ENCODE measurements around the gene ODF2.
"Not testable (repeated sequence)": the region's sequence is repeated elsewhere in the genome, so short reads cannot be mapped to it uniquely, and the experiment has no call there.

Gene ODF2

DNA sequence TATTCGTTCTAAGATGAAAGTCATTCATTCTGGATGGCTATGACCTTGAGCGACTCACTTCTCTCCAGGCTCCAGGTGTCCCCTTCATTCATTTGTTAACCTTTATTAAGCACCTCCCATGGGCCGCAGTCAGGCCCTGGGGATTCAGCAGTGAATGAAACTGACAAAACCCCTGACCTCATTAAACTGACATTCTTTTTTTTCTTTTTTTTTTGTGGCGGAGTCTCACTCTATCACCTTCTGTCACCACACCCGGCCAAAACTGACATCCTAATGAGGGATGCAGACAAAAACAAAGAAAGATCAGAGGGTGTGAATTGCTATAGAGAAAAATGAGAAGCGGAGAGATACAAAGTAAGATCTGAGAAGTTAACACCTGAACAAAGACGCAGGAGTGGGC, 16.5 kb upstream of the ODF2 start:
- H3K27ac Mint-ChIP-seq, result peak overlapping the region; percentile 2
- no peak overlapping the region for H3K4me3 Mint-ChIP-seq
- no peaks in the 10 kb centered on the region for H3K4me1 Mint-ChIP-seq
- H3K9me3 Mint-ChIP-seq, result no peaks in the 10 kb centered on the region
- H3K36me3 Mint-ChIP-seq (ENCODE audit: low read depth), result no peaks in the 10 kb centered on the region
- H3K27me3 Mint-ChIP-seq, result no peaks in the 10 kb centered on the region
- ATAC-seq (no peak), DNase-seq (no peak)

DNA sequence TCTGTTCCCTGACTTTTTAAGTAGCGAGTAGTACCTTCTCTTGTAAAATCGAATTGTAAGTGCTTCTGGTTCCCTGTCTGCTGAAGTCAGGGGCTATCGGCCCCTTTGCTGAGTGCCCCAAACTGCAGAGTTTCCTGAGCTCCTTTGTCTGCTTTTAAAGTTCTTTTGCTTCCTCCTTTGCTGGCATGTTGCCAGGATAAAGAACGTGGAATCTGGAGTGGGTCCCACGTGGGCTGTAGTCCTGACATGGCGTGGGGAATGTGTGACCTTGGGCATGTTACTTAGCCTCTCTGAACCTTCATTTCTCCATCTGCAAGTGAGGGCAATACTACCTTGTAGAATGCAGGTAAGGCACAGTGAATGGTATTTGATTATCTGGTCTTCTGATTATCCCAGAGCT, 13.7 kb upstream of the ODF2 start:
- Mint-ChIP-seq H3K36me3 (ENCODE audit: low read depth) (no peaks in the 10 kb centered on the region), H3K27me3 (no peaks in the 10 kb centered on the region), H3K27ac (no peak overlapping the region), H3K9me3 (no peaks in the 10 kb centered on the region), H3K4me1 (no peaks in the 10 kb centered on the region), H3K4me3 (no peak overlapping the region)
- DNase-seq (no peak), ATAC-seq (no peak)

DNA sequence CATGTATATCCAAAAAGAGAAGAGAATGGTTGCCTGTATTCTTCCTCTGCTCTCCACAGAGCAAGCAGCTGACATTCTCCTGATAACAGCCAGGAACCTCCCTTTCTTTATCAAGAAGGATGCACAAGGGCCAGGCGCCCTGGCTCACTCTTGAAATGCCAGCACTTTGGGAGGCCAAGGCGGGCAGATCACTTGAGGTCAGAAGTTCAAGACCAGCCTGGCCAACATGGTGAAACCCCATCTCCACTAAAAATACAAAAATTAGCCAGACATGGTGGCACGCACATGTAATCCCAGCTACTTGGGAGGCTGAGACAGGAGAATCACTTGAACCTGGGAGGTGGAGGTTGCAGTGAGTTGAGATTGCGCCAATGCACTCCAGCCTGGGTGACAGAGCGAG, 9.3 kb upstream of the ODF2 start:
- not testable (repeated sequence) for H3K4me3 Mint-ChIP-seq; H3K4me1 Mint-ChIP-seq; H3K36me3 Mint-ChIP-seq (ENCODE audit: low read depth); H3K9me3 Mint-ChIP-seq; H3K27ac Mint-ChIP-seq; H3K27me3 Mint-ChIP-seq; ATAC-seq; DNase-seq

DNA sequence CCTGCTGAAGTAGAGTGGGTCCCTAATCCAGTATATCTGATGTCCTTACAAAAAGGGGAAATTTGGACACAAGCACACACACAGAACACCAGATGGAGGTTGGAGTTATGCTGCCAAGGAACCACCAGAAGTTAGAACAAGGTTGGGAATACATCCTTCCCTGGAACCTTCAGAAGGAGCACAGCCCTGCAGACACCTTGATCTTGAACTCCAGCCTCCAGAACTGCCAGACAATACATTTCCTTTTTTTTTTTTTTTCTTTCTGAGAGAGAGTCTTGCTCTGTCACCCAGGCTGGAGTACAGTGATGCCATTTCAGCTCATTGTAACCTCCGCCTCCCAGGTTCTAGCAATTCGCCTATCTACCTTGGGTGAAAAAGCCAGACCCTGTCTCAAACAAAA, 7.1 kb upstream of the ODF2 start:
- Mint-ChIP-seq H3K4me3 (no peak overlapping the region), H3K27me3 (no peaks in the 10 kb centered on the region), H3K9me3 (no peaks in the 10 kb centered on the region), H3K4me1 (no peaks in the 10 kb centered on the region), H3K27ac (no peak overlapping the region), H3K36me3 (ENCODE audit: low read depth) (no peaks in the 10 kb centered on the region)
- ATAC-seq, result no peak
- DNase-seq, result no peak

DNA sequence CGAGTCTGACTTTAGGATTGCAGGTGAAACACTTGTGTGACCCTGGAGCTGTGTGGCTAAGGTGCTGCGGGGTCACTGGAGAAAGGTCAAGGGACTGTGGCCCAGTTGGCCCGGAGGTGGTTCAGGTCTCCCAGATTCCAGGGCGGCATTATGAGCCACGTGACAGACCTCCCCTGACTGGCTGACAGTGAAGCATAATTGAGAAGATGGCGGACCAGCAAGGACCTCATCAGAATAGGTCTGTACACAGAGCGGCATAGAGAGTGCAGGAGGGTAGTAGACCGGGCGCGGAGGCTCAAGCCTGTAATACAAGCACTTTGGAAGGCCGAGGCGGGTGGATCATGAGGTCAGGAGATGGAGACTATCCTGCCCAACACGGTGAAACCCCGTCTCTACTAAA, 815 bp upstream of the ODF2 start:
- Mint-ChIP-seq H3K9me3 (no peaks in the 10 kb centered on the region), H3K36me3 (ENCODE audit: low read depth) (peaks cover 9% of the 10 kb centered on the region), H3K4me3 (peak overlapping the region; percentile 58), H3K4me1 (peaks cover 15% of the 10 kb centered on the region), H3K27ac (peak overlapping the region; percentile 59), H3K27me3 (no peaks in the 10 kb centered on the region)
- ATAC-seq (no peak), DNase-seq (no peak)

DNA sequence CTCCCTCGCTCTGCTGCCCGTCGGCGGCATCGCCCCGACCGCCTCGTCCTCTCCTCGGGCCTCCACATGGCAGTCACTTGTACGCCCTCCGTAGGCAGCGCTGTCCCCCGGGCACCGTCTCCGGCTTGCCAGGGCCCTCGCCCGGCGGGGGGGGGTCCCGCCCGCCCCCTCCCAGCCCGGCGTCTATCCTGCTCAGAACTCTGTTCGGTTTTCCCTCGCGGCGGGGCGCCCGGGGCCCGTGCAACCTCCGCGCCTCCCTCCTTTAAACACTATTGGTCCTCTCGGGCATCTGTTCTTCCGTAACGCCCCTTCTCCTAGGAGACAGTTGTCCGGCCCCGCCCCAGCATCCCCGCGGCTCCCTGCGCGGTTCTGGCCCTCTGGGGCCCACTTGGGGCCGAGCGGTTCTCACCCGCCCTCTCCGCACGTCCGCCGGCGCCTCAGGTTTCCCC, 831 bp downstream of the ODF2 start:
- Mint-ChIP-seq H3K4me1 (peaks cover 15% of the 10 kb centered on the region), H3K4me3 (peak overlapping the region; percentile 87), H3K36me3 (ENCODE audit: low read depth) (peaks cover 22% of the 10 kb centered on the region), H3K27ac (peak overlapping the region; percentile 91), H3K27me3 (no peaks in the 10 kb centered on the region), H3K9me3 (no peaks in the 10 kb centered on the region)
- DNase-seq, result peak; percentile 75
- ATAC-seq, result peak; percentile 70

DNA sequence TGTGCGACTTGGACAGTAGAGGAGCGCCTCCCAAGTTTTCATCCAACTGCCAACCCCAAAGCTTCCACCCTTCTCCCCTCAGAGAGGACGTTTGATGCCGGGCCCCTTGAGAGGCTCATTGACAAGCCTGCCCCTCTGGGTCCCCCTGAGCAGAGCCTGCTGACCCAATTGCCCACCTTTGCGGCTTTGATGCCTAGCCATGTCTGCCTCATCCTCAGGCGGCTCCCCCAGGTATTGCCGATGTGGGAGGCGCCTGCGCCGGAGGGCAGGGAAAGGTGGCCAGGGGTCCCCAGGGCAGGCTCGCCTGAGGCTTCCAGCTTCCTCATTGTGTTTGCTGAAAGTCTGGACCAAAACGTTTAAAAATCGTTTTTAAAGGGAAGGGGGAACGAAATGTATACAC, 1.4 kb downstream of the ODF2 start:
- Mint-ChIP-seq H3K36me3 (ENCODE audit: low read depth) (peaks cover 28% of the 10 kb centered on the region), H3K27me3 (no peaks in the 10 kb centered on the region), H3K4me1 (peaks cover 15% of the 10 kb centered on the region), H3K9me3 (no peaks in the 10 kb centered on the region), H3K4me3 (peak overlapping the region; percentile 87), H3K27ac (no peak overlapping the region)
- DNase-seq, result no peak
- no peak for ATAC-seq

DNA sequence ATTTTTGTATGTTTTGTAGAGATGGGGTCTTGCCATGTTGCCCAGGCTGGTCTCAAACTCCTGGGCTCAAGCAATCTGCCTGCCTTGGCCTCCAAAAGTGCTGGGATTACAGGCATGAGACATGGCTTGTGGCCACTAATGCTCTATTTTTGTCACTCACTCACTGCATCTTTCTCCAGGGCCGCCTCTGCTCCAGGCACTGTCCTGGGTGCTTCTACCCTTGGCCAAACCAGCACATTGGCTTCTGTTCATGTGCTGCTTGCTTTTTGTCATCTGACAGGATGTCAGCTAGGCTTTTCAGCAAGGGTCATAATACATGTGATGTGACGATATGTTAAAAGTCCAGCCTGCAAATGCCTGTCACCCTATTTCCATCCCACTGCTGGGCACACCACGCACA, 3.2 kb downstream of the ODF2 start:
- peaks cover 40% of the 10 kb centered on the region for H3K36me3 Mint-ChIP-seq (ENCODE audit: low read depth)
- H3K4me1 Mint-ChIP-seq, result peaks cover 15% of the 10 kb centered on the region
- H3K9me3 Mint-ChIP-seq, result no peaks in the 10 kb centered on the region
- H3K27ac Mint-ChIP-seq, result no peak overlapping the region
- ATAC-seq (no peak), DNase-seq (no peak)
- no peaks in the 10 kb centered on the region for H3K27me3 Mint-ChIP-seq
- H3K4me3 Mint-ChIP-seq, result peak overlapping the region; percentile 12

DNA sequence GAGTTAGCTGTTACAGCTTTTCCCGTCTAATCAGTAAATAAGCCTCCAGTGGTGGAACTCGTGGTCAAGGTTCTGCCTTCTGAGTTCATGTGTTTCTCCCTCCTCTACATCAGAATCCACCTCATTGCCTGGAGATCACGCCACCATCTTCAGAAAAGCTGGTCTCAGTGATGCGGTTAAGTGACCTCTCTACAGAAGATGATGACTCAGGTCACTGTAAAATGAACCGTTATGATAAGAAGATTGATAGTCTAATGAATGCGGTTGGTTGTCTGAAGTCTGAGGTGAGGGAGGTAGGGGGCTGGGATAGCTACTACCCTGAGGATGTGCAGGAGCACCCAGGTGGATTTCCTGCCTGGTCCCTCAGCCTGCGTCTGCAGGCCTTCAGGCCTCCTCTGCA, 13.3 kb downstream of the ODF2 start:
- DNase-seq (no peak), ATAC-seq (no peak)
- peaks cover 2% of the 10 kb centered on the region for H3K4me1 Mint-ChIP-seq
- peaks cover 35% of the 10 kb centered on the region for H3K36me3 Mint-ChIP-seq (ENCODE audit: low read depth)
- H3K27me3 Mint-ChIP-seq, result no peaks in the 10 kb centered on the region
- no peaks in the 10 kb centered on the region for H3K9me3 Mint-ChIP-seq
- H3K27ac Mint-ChIP-seq, result no peak overlapping the region
- no peak overlapping the region for H3K4me3 Mint-ChIP-seq

DNA sequence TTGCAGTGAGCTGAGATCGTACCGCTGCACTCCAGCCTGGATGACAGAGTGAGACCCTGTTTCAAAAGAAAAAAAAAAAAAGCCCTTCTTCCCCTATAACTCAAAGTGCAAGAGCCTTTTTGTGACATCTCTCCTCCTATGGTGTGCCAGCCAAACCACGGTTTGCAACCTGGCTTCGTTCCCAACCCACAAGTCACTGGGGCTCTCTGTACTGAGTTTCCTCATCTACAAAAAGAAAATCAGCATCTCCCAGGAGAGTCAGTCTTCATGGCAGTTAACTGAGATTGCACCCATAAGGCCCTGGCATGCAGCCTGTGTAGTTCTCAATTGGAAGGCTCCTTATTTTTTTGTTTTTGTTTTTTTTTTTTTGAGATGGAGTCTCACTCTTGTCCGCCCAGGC, 14.8 kb downstream of the ODF2 start:
- no peak for DNase-seq
- H3K9me3 Mint-ChIP-seq, result no peaks in the 10 kb centered on the region
- peaks cover 41% of the 10 kb centered on the region for H3K36me3 Mint-ChIP-seq (ENCODE audit: low read depth)

DNA sequence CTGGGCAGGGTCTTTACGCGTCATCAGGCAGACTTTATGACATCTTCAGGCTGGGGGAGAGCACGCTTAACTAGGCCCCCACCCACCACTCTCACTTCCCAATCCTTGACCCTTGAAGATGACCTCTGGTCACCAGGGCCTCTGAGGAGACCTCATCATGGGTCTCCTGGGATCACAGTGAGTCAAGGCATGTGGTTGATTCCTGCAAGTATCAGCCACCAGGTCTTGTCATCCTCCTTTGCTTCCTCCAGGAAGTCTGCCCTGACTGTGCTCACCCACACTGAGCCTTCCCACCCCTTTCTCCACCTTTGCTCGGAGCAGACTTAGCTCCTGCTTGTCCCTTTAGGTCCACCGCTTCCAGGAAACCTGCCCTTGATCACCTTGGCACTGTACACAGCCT, 17.3 kb downstream of the ODF2 start:
- no peak overlapping the region for H3K27ac Mint-ChIP-seq
- no peak for ATAC-seq
- H3K9me3 Mint-ChIP-seq, result no peaks in the 10 kb centered on the region

More for the DNA sequence above, 14.8 kb downstream of the ODF2 start:
- Mint-ChIP-seq H3K4me3 (no peak overlapping the region), H3K4me1 (peaks cover 2% of the 10 kb centered on the region), H3K27ac (no peak overlapping the region), H3K27me3 (no peaks in the 10 kb centered on the region)
- peak; percentile 31 for ATAC-seq

DNA sequence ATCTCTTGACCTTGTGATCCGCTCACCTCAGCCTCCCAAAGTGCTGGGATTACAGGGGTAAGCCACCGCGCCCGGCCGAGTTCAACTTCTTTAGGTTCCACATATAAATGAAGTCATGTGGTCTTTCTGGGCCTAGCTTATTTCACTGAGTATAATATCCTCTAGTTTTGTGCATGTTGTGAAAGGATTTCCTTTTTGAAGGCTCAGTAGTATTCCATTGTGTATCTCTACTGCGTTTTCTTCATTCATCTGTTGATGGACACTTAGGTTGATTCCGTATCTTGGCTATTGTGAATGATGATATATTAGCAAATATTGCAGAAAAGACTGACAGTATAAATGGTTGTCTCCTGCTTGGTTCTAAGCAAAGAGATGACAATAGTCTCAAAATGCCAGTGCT, 20.1 kb downstream of the ODF2 start:
- H3K9me3 Mint-ChIP-seq, result no peaks in the 10 kb centered on the region
- no peaks in the 10 kb centered on the region for H3K4me1 Mint-ChIP-seq
- H3K36me3 Mint-ChIP-seq (ENCODE audit: low read depth), result peaks cover 40% of the 10 kb centered on the region
- H3K27me3 Mint-ChIP-seq, result no peaks in the 10 kb centered on the region
- no peak overlapping the region for H3K4me3 Mint-ChIP-seq
- H3K27ac Mint-ChIP-seq, result no peak overlapping the region
- DNase-seq (no peak), ATAC-seq (no peak)

More for the DNA sequence above, 17.3 kb downstream of the ODF2 start:
- Mint-ChIP-seq H3K36me3 (ENCODE audit: low read depth) (peaks cover 38% of the 10 kb centered on the region), H3K4me1 (peaks cover 2% of the 10 kb centered on the region), H3K27me3 (no peaks in the 10 kb centered on the region), H3K4me3 (no peak overlapping the region)
- no peak for DNase-seq

DNA sequence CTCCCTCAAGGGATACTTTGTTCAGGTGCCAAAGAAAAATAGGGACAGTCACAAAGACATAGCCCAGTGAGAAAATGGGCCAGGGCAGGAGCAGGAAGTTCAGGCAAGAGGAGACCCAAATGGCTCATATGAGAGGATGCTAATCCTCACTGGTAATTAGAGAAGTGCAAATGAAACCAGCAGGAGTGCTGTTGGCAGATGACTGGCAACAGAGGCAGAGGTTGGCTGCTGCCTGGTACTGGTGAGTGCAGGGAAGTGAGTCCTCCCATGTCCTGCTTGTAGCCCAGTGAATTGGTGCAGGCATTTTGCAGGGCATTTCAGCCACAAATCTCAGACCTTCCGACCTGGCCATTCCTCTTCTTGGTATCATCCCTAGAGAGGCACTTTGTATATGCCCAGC, 23.5 kb downstream of the ODF2 start:
- Mint-ChIP-seq H3K27me3 (no peaks in the 10 kb centered on the region), H3K9me3 (no peaks in the 10 kb centered on the region), H3K4me3 (no peak overlapping the region), H3K27ac (no peak overlapping the region), H3K4me1 (no peaks in the 10 kb centered on the region), H3K36me3 (ENCODE audit: low read depth) (peaks cover 38% of the 10 kb centered on the region)
- ATAC-seq, result no peak
- DNase-seq, result no peak

DNA sequence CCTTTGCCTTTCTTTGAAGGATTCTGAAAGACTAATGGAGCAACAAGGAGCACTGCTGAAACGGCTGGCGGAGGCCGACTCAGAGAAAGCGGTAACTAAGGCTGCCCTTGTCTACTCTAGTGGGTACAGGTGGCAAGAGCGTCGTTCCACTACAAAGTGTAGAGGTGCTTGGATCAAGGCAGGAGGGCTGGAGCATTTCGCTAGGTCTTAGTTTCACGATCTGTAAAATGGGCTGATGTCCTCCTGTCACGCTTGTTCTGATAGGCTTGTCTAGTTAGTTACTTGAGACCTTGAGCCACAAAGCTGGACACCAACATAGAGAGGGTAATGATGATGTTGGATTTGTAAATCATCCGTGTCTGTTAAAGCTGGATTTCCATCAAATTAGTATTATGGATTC, 25.8 kb downstream of the ODF2 start:
- no peak for ATAC-seq
- no peak overlapping the region for H3K27ac Mint-ChIP-seq
- H3K4me3 Mint-ChIP-seq, result no peak overlapping the region
- peaks cover 42% of the 10 kb centered on the region for H3K36me3 Mint-ChIP-seq (ENCODE audit: low read depth)
- no peaks in the 10 kb centered on the region for H3K9me3 Mint-ChIP-seq
- no peak for DNase-seq
- no peaks in the 10 kb centered on the region for H3K4me1 Mint-ChIP-seq
- H3K27me3 Mint-ChIP-seq, result no peaks in the 10 kb centered on the region

DNA sequence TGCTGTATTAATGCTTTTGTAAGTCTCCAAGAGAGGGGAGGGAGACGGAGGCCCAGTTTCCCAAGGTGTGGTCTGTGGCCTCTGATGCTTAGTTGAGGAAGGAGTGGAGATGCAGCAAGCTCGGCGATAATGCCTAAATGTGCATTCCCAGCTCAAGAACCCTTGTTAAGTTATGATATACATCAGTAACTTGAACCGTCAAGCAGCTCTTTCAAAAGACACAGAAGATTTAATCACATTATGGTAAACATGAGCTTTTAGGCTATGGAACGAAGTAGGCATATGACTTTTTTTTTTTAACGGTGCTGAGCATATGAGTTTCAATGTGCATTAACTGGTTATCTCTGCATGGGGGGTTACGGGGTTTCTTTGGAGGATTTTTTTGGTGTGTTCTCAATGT, 26.4 kb downstream of the ODF2 start:
- Mint-ChIP-seq H3K36me3 (ENCODE audit: low read depth) (peaks cover 47% of the 10 kb centered on the region), H3K27ac (no peak overlapping the region), H3K9me3 (no peaks in the 10 kb centered on the region), H3K27me3 (no peaks in the 10 kb centered on the region), H3K4me1 (no peaks in the 10 kb centered on the region), H3K4me3 (no peak overlapping the region)
- DNase-seq (no peak), ATAC-seq (no peak)

DNA sequence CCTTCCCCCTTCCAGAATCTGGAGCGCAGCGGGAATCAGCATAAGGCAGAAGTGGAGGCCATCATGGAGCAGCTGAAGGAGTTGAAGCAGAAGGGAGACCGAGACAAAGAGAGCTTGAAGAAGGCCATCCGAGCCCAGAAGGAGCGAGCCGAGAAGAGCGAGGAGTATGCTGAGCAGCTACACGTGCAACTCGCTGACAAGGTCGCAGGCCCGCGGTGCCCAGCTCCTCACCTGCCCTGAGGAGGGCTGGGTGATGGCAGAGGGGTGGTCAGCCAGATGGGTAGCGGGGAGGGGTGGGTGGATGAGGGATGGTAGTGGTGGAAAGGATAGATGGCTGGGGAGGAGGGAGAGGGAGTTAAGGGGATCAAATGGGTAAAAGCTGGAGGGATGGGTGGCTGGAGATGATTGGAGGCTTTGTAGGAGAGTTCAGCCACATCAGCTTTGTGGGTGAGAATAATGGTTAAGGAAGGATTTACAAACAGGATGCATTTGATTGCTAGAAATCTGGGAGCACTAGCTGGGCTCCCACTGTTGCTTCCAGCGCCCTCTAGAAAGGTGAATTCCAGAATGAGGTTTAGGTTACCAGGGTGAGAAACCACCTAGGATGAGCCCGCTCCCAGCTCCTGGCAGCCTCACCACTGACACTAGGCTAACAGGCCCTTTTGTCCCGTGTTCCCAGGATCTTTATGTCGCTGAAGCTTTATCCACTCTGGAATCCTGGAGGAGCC, 29.0 kb downstream of the ODF2 start:
- no peak for DNase-seq
- Mint-ChIP-seq H3K4me1 (no peaks in the 10 kb centered on the region), H3K36me3 (ENCODE audit: low read depth) (peaks cover 44% of the 10 kb centered on the region), H3K27me3 (no peaks in the 10 kb centered on the region), H3K9me3 (no peaks in the 10 kb centered on the region), H3K27ac (no peak overlapping the region), H3K4me3 (no peak overlapping the region)
- ATAC-seq, result no peak

Measured in activated naive CD8-positive, alpha-beta T cell treated with anti-CD3 and anti-CD28 coated beads, Interleukin-2, amount 50 U/mL, for 24 hours (primary cell).